Stimulated activated CD8-positive, alpha-beta memory T cell treated with anti-CD3 and anti-CD28 coated beads, Interleukin-2, amount 100 ng/mL, for 48 hours (primary cell): ENCODE data around the gene MAP7D1.
A peak's percentile ranks its signal among the peaks of the same experiment; 100 is the strongest.

Source experiments
- DNase-seq, 2 donors: peaks; one replicate each; pipeline ENCODE4 v3.0.0-alpha.2; 2020; ENCODE audit warnings: low read depth in 2 of 2

MAP7D1 gene

GRCh38 chr1:36155408-36156328 lies at the start of gene MAP7D1:
Gene MAP7D1, plus strand, starts transcription at chr1:36156160. Its CDS starts 258 bp downstream, at chr1:36156418.
- peak; percentile 73 to 80 for DNase-seq

GRCh38 chr1:36106269-36106668 lies 49.7 kb upstream of the MAP7D1 start:
- no peak for DNase-seq

GRCh38 chr1:36107394-36107793 lies 48.6 kb upstream of the MAP7D1 start:
- DNase-seq = no peak

- DNase-seq = no peak
Measured at GRCh38 chr1:36108314-36108713, 47.6 kb upstream of the MAP7D1 start.

- no peak for DNase-seq
Measured at GRCh38 chr1:36109041-36109679, 46.8 kb upstream of the MAP7D1 start.

- no peak for DNase-seq
Measured at GRCh38 chr1:36111151-36111550, 44.8 kb upstream of the MAP7D1 start.

GRCh38 chr1:36112823-36113222 lies 43.1 kb upstream of the MAP7D1 start:
- no peak for DNase-seq

- DNase-seq = no peak
Measured at GRCh38 chr1:36114371-36114770, 41.6 kb upstream of the MAP7D1 start.

GRCh38 chr1:36115200-36115669 lies 40.7 kb upstream of the MAP7D1 start:
- no peak for DNase-seq

GRCh38 chr1:36115931-36116330 lies 40.0 kb upstream of the MAP7D1 start:
- DNase-seq = no peak

GRCh38 chr1:36116901-36117300 lies 39.1 kb upstream of the MAP7D1 start:
- no peak for DNase-seq

- DNase-seq = no peak
Measured at GRCh38 chr1:36118447-36119204, 37.3 kb upstream of the MAP7D1 start.

- DNase-seq = no peak
Measured at GRCh38 chr1:36119456-36119855, 36.5 kb upstream of the MAP7D1 start.

- no peak for DNase-seq
Measured at GRCh38 chr1:36122062-36123030, 33.6 kb upstream of the MAP7D1 start.

- no peak for DNase-seq
Measured at GRCh38 chr1:36123356-36123755, 32.6 kb upstream of the MAP7D1 start.

- DNase-seq = no peak
Measured at GRCh38 chr1:36124404-36125128, 31.4 kb upstream of the MAP7D1 start.

- no peak for DNase-seq
Measured at GRCh38 chr1:36125129-36125991, 30.6 kb upstream of the MAP7D1 start, which contains the start of gene COL8A2. Gene COL8A2, minus strand, starts transcription at chr1:36125222. Its CDS starts 24,980 bp downstream, at chr1:36100242.

GRCh38 chr1:36126005-36126716 lies 29.8 kb upstream of the MAP7D1 start:
- DNase-seq = no peak
